ENCODE results near the gene SCD5. TPM values are rescaled to one million over a fixed set of nuclear protein-coding genes. Genes with fewer than 3 reads are reported as not detected.

The SCD5 gene
- total RNA-seq, 1 donor from 2014 or later, result 14.6 TPM

DNA sequence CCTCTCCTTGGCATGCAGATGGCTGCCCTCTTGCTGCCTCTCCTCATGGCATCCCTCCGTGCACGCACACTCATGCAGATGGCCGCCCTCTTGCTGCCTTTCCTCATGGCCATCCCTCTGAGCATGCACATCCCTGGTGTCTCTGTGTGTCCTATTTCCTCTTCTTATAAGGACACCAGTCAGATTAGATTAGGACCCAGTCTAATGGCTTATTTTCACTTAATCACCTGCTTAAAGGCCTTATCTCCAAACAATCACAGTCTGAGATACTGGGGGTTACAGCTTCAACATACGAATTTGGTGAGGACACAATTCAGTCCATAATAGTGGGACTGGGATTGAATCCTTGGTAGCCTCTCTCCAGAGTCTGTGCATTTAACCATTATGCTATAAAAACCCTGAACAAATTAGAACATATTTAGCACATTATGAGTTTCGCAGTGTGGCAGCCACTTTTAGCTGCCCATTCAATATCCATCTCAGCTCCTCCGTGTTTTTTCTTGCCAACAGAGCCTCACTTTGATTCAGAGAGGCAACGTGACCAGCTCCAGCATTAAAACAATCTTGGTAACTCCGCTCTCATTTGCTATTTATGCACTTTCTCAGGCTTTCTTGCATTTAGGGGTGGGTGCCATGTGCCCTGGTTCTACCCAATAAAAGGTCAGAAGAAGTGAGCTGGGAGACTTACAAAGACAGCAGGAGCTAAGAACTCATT is 210.6 kb downstream of the SCD5 start:
- TF ChIP-seq, protein P1, sequence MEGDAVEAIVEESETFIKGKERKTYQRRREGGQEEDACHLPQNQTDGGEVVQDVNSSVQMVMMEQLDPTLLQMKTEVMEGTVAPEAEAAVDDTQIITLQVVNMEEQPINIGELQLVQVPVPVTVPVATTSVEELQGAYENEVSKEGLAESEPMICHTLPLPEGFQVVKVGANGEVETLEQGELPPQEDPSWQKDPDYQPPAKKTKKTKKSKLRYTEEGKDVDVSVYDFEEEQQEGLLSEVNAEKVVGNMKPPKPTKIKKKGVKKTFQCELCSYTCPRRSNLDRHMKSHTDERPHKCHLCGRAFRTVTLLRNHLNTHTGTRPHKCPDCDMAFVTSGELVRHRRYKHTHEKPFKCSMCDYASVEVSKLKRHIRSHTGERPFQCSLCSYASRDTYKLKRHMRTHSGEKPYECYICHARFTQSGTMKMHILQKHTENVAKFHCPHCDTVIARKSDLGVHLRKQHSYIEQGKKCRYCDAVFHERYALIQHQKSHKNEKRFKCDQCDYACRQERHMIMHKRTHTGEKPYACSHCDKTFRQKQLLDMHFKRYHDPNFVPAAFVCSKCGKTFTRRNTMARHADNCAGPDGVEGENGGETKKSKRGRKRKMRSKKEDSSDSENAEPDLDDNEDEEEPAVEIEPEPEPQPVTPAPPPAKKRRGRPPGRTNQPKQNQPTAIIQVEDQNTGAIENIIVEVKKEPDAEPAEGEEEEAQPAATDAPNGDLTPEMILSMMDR (IDR thresholded peaks at IDR 0.05; ENCODE audit: unreplicated experiment), result no peak
- H3K27ac Mint-ChIP-seq, result no peak overlapping the region
- no peaks in the 10 kb centered on the region for H3K27me3 Mint-ChIP-seq
- H3K36me3 Mint-ChIP-seq (ENCODE audit: insufficient read depth), result no peaks in the 10 kb centered on the region
- H3K9me3 Mint-ChIP-seq (ENCODE audit: low read depth), result no peaks in the 10 kb centered on the region
- peaks cover 55% of the 10 kb centered on the region for H3K4me1 Mint-ChIP-seq (ENCODE audit: low read depth)
- no peak for DNase-seq (ENCODE audit: low spot score, unreplicated experiment)
- no peak overlapping the region for H3K4me3 Mint-ChIP-seq (ENCODE audit: low read depth)

- no peak for DNase-seq (ENCODE audit: low spot score, unreplicated experiment)
- Mint-ChIP-seq H3K9me3 (ENCODE audit: low read depth) (no peaks in the 10 kb centered on the region), H3K4me1 (ENCODE audit: low read depth) (peaks cover 43% of the 10 kb centered on the region), H3K36me3 (ENCODE audit: insufficient read depth) (no peaks in the 10 kb centered on the region), H3K27me3 (no peaks in the 10 kb centered on the region), H3K4me3 (ENCODE audit: low read depth) (no peak overlapping the region), H3K27ac (peak overlapping the region; percentile 75)
- TF ChIP-seq, protein P1 (IDR thresholded peaks at IDR 0.05; ENCODE audit: unreplicated experiment), result no peak
Measured at GRCh38 chr4:82585690-82586435, 212.7 kb downstream of the SCD5 start.

- no peak for DNase-seq (ENCODE audit: low spot score, unreplicated experiment)
- H3K27me3 Mint-ChIP-seq, result no peaks in the 10 kb centered on the region
- peaks cover 43% of the 10 kb centered on the region for H3K4me1 Mint-ChIP-seq (ENCODE audit: low read depth)
- H3K9me3 Mint-ChIP-seq (ENCODE audit: low read depth), result no peaks in the 10 kb centered on the region
- no peak overlapping the region for H3K4me3 Mint-ChIP-seq (ENCODE audit: low read depth)
- H3K36me3 Mint-ChIP-seq (ENCODE audit: insufficient read depth), result no peaks in the 10 kb centered on the region
- H3K27ac Mint-ChIP-seq, result no peak overlapping the region
- TF ChIP-seq, protein P1 (IDR thresholded peaks at IDR 0.05; ENCODE audit: unreplicated experiment), result no peak
Measured at GRCh38 chr4:82584931-82585330, 213.7 kb downstream of the SCD5 start.

DNA sequence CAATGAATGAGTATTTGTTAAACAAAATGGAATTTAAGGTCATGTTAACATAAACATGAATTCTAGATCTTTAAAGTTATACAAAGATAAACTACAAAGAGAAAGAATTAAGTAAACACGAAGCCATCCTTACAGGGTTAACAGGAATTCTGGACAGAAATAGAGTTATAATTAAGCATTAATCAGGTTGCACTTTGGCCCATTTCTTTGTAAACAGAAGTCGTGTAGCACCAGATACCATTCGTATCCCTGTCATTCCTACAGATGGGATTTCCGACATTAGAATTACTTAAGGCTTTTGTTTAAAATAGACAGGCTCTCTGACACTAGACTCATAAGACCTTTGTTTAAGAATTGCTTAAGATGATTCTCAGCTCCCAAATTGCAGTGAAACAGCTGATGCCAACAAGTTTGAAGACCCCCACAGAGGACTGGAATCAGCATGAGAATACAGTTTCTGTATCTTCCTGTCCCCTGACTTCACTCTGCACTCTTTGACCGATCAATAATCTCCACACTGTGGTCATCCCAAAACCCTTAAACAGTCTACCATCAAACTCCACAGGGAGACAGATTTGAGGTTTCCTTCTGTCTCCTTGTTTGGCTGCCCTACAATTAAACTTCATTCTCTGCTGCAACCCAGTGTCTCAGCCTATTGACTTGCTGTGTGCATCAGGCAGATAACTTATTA is 214.6 kb downstream of the SCD5 start:
- Mint-ChIP-seq H3K4me1 (ENCODE audit: low read depth) (peaks cover 43% of the 10 kb centered on the region), H3K9me3 (ENCODE audit: low read depth) (no peaks in the 10 kb centered on the region), H3K4me3 (ENCODE audit: low read depth) (no peak overlapping the region), H3K27me3 (no peaks in the 10 kb centered on the region), H3K36me3 (ENCODE audit: insufficient read depth) (no peaks in the 10 kb centered on the region), H3K27ac (no peak overlapping the region)
- TF ChIP-seq, protein P1 (IDR thresholded peaks at IDR 0.05; ENCODE audit: unreplicated experiment), result no peak
- no peak for DNase-seq (ENCODE audit: low spot score, unreplicated experiment)

- Mint-ChIP-seq H3K27me3 (no peaks in the 10 kb centered on the region), H3K4me3 (ENCODE audit: low read depth) (no peak overlapping the region), H3K9me3 (ENCODE audit: low read depth) (no peaks in the 10 kb centered on the region), H3K27ac (no peak overlapping the region), H3K4me1 (ENCODE audit: low read depth) (peaks cover 23% of the 10 kb centered on the region), H3K36me3 (ENCODE audit: insufficient read depth) (no peaks in the 10 kb centered on the region)
- TF ChIP-seq, protein P1 (IDR thresholded peaks at IDR 0.05; ENCODE audit: unreplicated experiment), result no peak
- DNase-seq (ENCODE audit: low spot score, unreplicated experiment), result no peak
Measured at GRCh38 chr4:82579932-82580331, 218.7 kb downstream of the SCD5 start.
